H1 (cell line): ENCODE measurements around the gene TMEM236. TPM values are rescaled to one million over a fixed set of nuclear protein-coding genes. Genes with fewer than 3 reads are reported as not detected.

ENCODE experiments used
- CTCF ChIA-PET: fragments of 300-600 bp; sonication (Branson Sonifier 250); formaldehyde crosslinking; loops from one replicate; lab custom pipeline; 2021; ENCODE audit not compliant: partially characterized antibody; lab: Charles Lee
- POLR2A ChIA-PET: fragments of 300-600 bp; sonication (Branson Sonifier 250); formaldehyde crosslinking; loops from one replicate; lab custom pipeline; 2021; ENCODE audit warnings: inconsistent platforms; ENCODE audit not compliant: partially characterized antibody; lab: Charles Lee
- DNase-seq, 2 experiments: peaks; one replicate each; pipeline versions ENCODE4 v3.0.0 to v3.0.0-alpha.2; 2010 to 2022; ENCODE audit warnings: low spot score in 2 of 2, low read depth in 1 of 2, mixed read lengths in 1 of 2
- FAIRE-seq: peaks from 2 replicates; lab custom pipeline; 2011; peaks lifted over from hg19 to GRCh38; lab: Jason Lieb, UNC
- H2AFZ ChIP-seq: 2 replicates; pipeline ENCODE4 v1.8.1; 2012; ENCODE audit warnings: low read length, inconsistent platforms
- H2AK5ac ChIP-seq: 2 replicates; pipeline ENCODE4 v1.6.1; 2013; ENCODE audit warnings: low read depth, low read length
- H2BK120ac ChIP-seq: replicated peaks from 2 replicates; pipeline ENCODE3; 2013; ENCODE audit warnings: low read depth, low read length, inconsistent platforms
- H2BK12ac ChIP-seq: 2 replicates; pipeline ENCODE4 v1.6.1; 2013; ENCODE audit warnings: low read depth, low read length
- H2BK15ac ChIP-seq: 2 replicates; pipeline ENCODE4 v1.6.1; 2013; ENCODE audit warnings: low read length
- H2BK20ac ChIP-seq: 2 replicates; pipeline ENCODE4 v1.6.1; 2013; ENCODE audit warnings: low read length
- H2BK5ac ChIP-seq: 2 replicates; pipeline ENCODE4 v1.6.1; 2013; ENCODE audit warnings: low read depth, low read length
- H3K14ac ChIP-seq: 2 replicates; pipeline ENCODE4 v1.6.1; 2013; ENCODE audit warnings: inconsistent platforms; ENCODE audit not compliant: insufficient read length
- H3K18ac ChIP-seq: 2 replicates; pipeline ENCODE4 v1.6.1; 2013; ENCODE audit warnings: low read length; ENCODE audit errors: extremely low read depth
- H3K23ac ChIP-seq: 2 replicates; pipeline ENCODE4 v1.6.1; 2013; ENCODE audit warnings: inconsistent platforms; ENCODE audit not compliant: insufficient read length
- H3K23me2 ChIP-seq: 2 replicates; pipeline ENCODE4 v1.6.1; 2013; ENCODE audit warnings: low read depth, low read length
- H3K27ac ChIP-seq: 2 replicates; pipeline ENCODE4 v1.6.1; 2011; ENCODE audit warnings: low read depth, low read length, inconsistent platforms
- H3K27me3 ChIP-seq, 4 experiments: replicated peaks in 1 of 4; 1 replicate in 1 of 4; 2 replicates in 3 of 4; pipeline versions ENCODE4 v1.6.1 to v1.8.1; 2011 to 2013; ENCODE audit warnings: low read length in 3 of 4, mild to moderate bottlenecking in 3 of 4, inconsistent platforms in 2 of 4, mixed read lengths in 2 of 4, moderate library complexity in 1 of 4; ENCODE audit not compliant: control insufficient read depth in 3 of 4, insufficient read depth in 3 of 4; ENCODE audit errors: extremely low read depth in 1 of 4
- H3K36me3 ChIP-seq, 4 experiments: 2 replicates each; pipeline versions ENCODE4 v1.6.1 to v1.8.1; 2011 to 2013; ENCODE audit warnings: mild to moderate bottlenecking in 4 of 4, low read length in 3 of 4, moderate library complexity in 2 of 4, control low read depth in 1 of 4, inconsistent platforms in 1 of 4; ENCODE audit not compliant: insufficient read depth in 4 of 4, control insufficient read depth in 2 of 4
- H3K4ac ChIP-seq: replicated peaks from 2 replicates; pipeline ENCODE3; 2013; ENCODE audit warnings: low read length, low read depth, mixed read lengths, inconsistent platforms; ENCODE audit not compliant: insufficient read length
- H3K4me1 ChIP-seq, 4 experiments: replicated peaks in 1 of 4; 1 replicate in 1 of 4; 2 replicates in 3 of 4; pipeline versions ENCODE4 v1.6.1 to v1.8.1; 2011 to 2013; ENCODE audit warnings: low read length in 3 of 4, inconsistent platforms in 2 of 4, mixed read lengths in 1 of 4; ENCODE audit not compliant: insufficient read depth in 4 of 4, control insufficient read depth in 3 of 4
- H3K4me2 ChIP-seq, 2 experiments: 2 replicates each; pipeline versions ENCODE4 v1.6.1 to v1.8.1; 2011 to 2013; ENCODE audit warnings: low read depth in 2 of 2, low read length in 2 of 2, control low read depth in 1 of 2, inconsistent platforms in 1 of 2, mild to moderate bottlenecking in 1 of 2; ENCODE audit not compliant: insufficient read depth in 1 of 2
- H3K4me3 ChIP-seq, 4 experiments: fragments of 200-600, 300-600 bp in 1 of 4; sonication (generic), shearing (Covaris generic), sonication (Bioruptor Twin) in 1 of 4; 2 replicates each; pipeline versions ENCODE4 v1.5.1 to v1.8.1; 2011 to 2016; ENCODE audit warnings: low read length in 4 of 4, low read depth in 3 of 4, control low read depth in 2 of 4, inconsistent platforms in 2 of 4, mild to moderate bottlenecking in 2 of 4, mixed read lengths in 1 of 4, moderate library complexity in 1 of 4; ENCODE audit not compliant: insufficient read depth in 2 of 4; ENCODE audit errors: extremely low read depth in 1 of 4
- H3K56ac ChIP-seq: replicated peaks from 2 replicates; pipeline ENCODE3; 2013; ENCODE audit warnings: low read depth, mild to moderate bottlenecking, mixed read lengths, low read length, inconsistent platforms; ENCODE audit not compliant: insufficient read length
- H3K79me1 ChIP-seq: 2 replicates; pipeline ENCODE4 v1.6.1; 2013; ENCODE audit warnings: low read depth, low read length, control low read depth
- H3K79me2 ChIP-seq, 2 experiments: 2 replicates each; pipeline versions ENCODE4 v1.6.1 to v1.8.1; 2012 to 2013; ENCODE audit warnings: low read length in 2 of 2, mild to moderate bottlenecking in 2 of 2, inconsistent platforms in 1 of 2; ENCODE audit not compliant: insufficient read depth in 2 of 2, control insufficient read depth in 1 of 2
- H3K9ac ChIP-seq, 4 experiments: replicated peaks in 1 of 4; 1 replicate in 1 of 4; 2 replicates in 3 of 4; pipeline versions ENCODE4 v1.6.1 to v1.8.1; 2011 to 2013; ENCODE audit warnings: low read depth in 3 of 4, low read length in 3 of 4, control low read depth in 2 of 4, mild to moderate bottlenecking in 2 of 4, moderate library complexity in 2 of 4, inconsistent platforms in 1 of 4; ENCODE audit errors: extremely low read depth in 1 of 4
- H3K9me3 ChIP-seq, 2 experiments: 2 replicates each; pipeline versions ENCODE4 v1.6.1 to v1.8.1; 2012 to 2013; ENCODE audit warnings: mild to moderate bottlenecking in 2 of 2, moderate library complexity in 2 of 2, control low read depth in 1 of 2, inconsistent platforms in 1 of 2, low read depth in 1 of 2, low read length in 1 of 2, mixed read lengths in 1 of 2; ENCODE audit not compliant: insufficient read depth in 2 of 2
- H4K20me1 ChIP-seq, 2 experiments: replicated peaks in 1 of 2; 2 replicates each; pipeline versions ENCODE3 to v1.8.1; 2011 to 2013; ENCODE audit warnings: inconsistent platforms in 2 of 2, low read length in 2 of 2, mild to moderate bottlenecking in 1 of 2; ENCODE audit not compliant: insufficient read depth in 2 of 2, control insufficient read depth in 1 of 2
- H4K5ac ChIP-seq: 2 replicates; pipeline ENCODE4 v1.6.1; 2013; ENCODE audit warnings: low read length, low read depth, mixed read lengths, inconsistent platforms; ENCODE audit not compliant: insufficient read length
- H4K8ac ChIP-seq: 2 replicates; pipeline ENCODE4 v1.8.0; 2013; ENCODE audit warnings: mild to moderate bottlenecking, moderate library complexity, low read length, inconsistent platforms; ENCODE audit not compliant: insufficient read depth; ENCODE audit errors: extremely low read depth
- H4K91ac ChIP-seq: replicated peaks from 2 replicates; pipeline ENCODE3; 2013; ENCODE audit warnings: low read length, mixed read lengths, inconsistent platforms; ENCODE audit not compliant: insufficient read length
- CBX8 ChIP-seq: fragments of 300-800, 300-1000 bp; sonication (generic); IDR thresholded peaks from 2 replicates; pipeline ENCODE4 v1.7.1; 2016; ENCODE audit warnings: low read depth, low read length, borderline replicate concordance
- CREB1 ChIP-seq: IDR thresholded peaks from 2 replicates; pipeline ENCODE4 v1.6.1; 2012; ENCODE audit warnings: inconsistent platforms
- EP300 ChIP-seq, 2 experiments: IDR thresholded peaks; 1 replicate in 1 of 2; 2 replicates in 1 of 2; pipeline ENCODE4 v1.6.1; 2011 to 2012; ENCODE audit warnings: low read depth in 2 of 2, low read length in 2 of 2, mild to moderate bottlenecking in 2 of 2, borderline replicate concordance in 1 of 2, inconsistent platforms in 1 of 2, moderate library complexity in 1 of 2
- JUN ChIP-seq: IDR thresholded peaks from 2 replicates; pipeline ENCODE4 v1.6.1; 2011; ENCODE audit warnings: low read depth, mild to moderate bottlenecking, improper control_type of control experiment, low read length
- NANOG ChIP-seq: IDR thresholded peaks from 2 replicates; pipeline ENCODE4 v1.6.1; 2011; ENCODE audit warnings: low read length, low read depth, mild to moderate bottlenecking, inconsistent platforms; ENCODE audit not compliant: insufficient read depth, poor library complexity, severe bottlenecking
- POU5F1 ChIP-seq: IDR thresholded peaks from 2 replicates; pipeline ENCODE4 v1.6.1; 2011; ENCODE audit warnings: low read depth, mild to moderate bottlenecking, low read length, moderate library complexity
- RNF2 ChIP-seq: fragments of 200-900, 300-1000 bp; sonication (generic); IDR thresholded peaks from 2 replicates; pipeline ENCODE4 v1.7.1; 2016; ENCODE audit warnings: borderline replicate concordance, low read depth, mild to moderate bottlenecking, antibody characterized with exemption, low read length; ENCODE audit not compliant: poor library complexity, severe bottlenecking; ENCODE audit errors: missing control alignments
- RXRA ChIP-seq: IDR thresholded peaks from 2 replicates; pipeline ENCODE4 v1.6.1; 2011; ENCODE audit warnings: low read depth, mild to moderate bottlenecking, low read length, moderate library complexity; ENCODE audit not compliant: insufficient read depth
- SP4 ChIP-seq: IDR thresholded peaks from 2 replicates; pipeline ENCODE4 v1.6.1; 2012; ENCODE audit warnings: low read length, inconsistent platforms
- SUZ12 ChIP-seq: fragments of 200-600 bp; sonication (generic); IDR thresholded peaks from 2 replicates; pipeline ENCODE4 v1.6.1; 2012; ENCODE audit warnings: mild to moderate bottlenecking, inconsistent platforms, low read length, moderate library complexity, mixed read lengths
- TAF1 ChIP-seq: IDR thresholded peaks from 2 replicates; pipeline ENCODE4 v1.6.1; 2011; ENCODE audit warnings: mild to moderate bottlenecking, low read depth, low read length
- TAF7 ChIP-seq: optimal IDR thresholded peaks from 2 replicates; pipeline ENCODE3; 2011; ENCODE audit warnings: low read depth, mild to moderate bottlenecking, inconsistent platforms, low read length, moderate library complexity, borderline replicate concordance
- WGBS, 2 experiments: shearing (Covaris generic) in 1 of 2; methylation state at CpG; one replicate each; pipeline versions ENCODE4 v1.1.6 to v1.1.7; 2013 to 2015; ENCODE audit warnings: low lambda C conversion rate in 2 of 2, mixed read lengths in 2 of 2, inconsistent platforms in 1 of 2, low coverage in 1 of 2, missing lambda C conversion rate in 1 of 2; ENCODE audit not compliant: insufficient replicate concordance in 2 of 2, insufficient coverage in 1 of 2, insufficient read length in 1 of 2; ENCODE audit errors: extremely low coverage in 1 of 2, missing lambda C conversion rate in 1 of 2; 5-methylcytosine and 5-hydroxymethylcytosine counted together
- polyA plus RNA-seq, 7 experiments: library from polyadenylated mRNA; depleted of rRNA in 3 of 7; stranded (reverse) in 5 of 7; unstranded in 2 of 7; fragments of >200 nt in 5 of 7; fragments of 200-250 nt in 2 of 7; gene quantifications; 1 replicate in 5 of 7; 2 replicates in 1 of 7; 4 replicates in 1 of 7; pipeline versions ENCODE4 v1.2.1 to v1.2.3, GENCODE V29; 2011 to 2013; ENCODE audit warnings: missing spikeins in 2 of 7, mixed read lengths in 2 of 7
- total RNA-seq: library from RNA; stranded (reverse); fragmentation: NEBNext Ultra II Directional; extraction: Animal tissue kit (Norgen Biotek cat#: 25700); gene quantifications from 2 replicates; pipeline ENCODE4 v1.2.1, GENCODE V29; 2021
- TF ChIP-seq, protein P1 (sequence below): IDR thresholded peaks from 2 replicates; pipeline ENCODE4 v1.6.1; 2012; ENCODE audit warnings: inconsistent platforms

TMEM236 gene
- total and polyA plus RNA-seq, 2 of the 8 experiments (the other 6 are each of a cell fraction or from before 2014, with no cell fraction given), result 0.02 to 0.07 TPM

GRCh38 chr10:17764142-17764541, 12.1 kb downstream of the TMEM236 start:
- Histone ChIP-seq H3K23me2 (no peaks in the 10 kb centered on the region), H3K4ac (no peak overlapping the region), H4K20me1 (peaks cover 0 to 2% of the 10 kb centered on the region in 2 experiments), H3K27ac (no peak overlapping the region), H2BK12ac (no peak overlapping the region), H3K56ac (no peak overlapping the region), H2BK5ac (no peak overlapping the region), H3K4me1 (peaks cover 0 to 4% (median 3%) of the 10 kb centered on the region in 4 experiments; a peak in 2 of 7 replicates), H3K27me3 (peaks cover 31 to 45% (median 38%) of the 10 kb centered on the region in 4 experiments), H3K79me2 (no peaks in the 10 kb centered on the region), H2BK20ac (no peak overlapping the region), H3K18ac (no peak overlapping the region), H2BK15ac (no peak overlapping the region), H3K14ac (no peak overlapping the region), H4K5ac (no peak overlapping the region), H3K4me3 (no peak overlapping the region), H3K9me3 (peaks cover 0 to 5% of the 10 kb centered on the region in 2 experiments; a peak in 1 of 4 replicates), H2BK120ac (no peak overlapping the region), H2AFZ (no peak overlapping the region), H4K8ac (no peak overlapping the region), H4K91ac (no peak overlapping the region), H3K9ac (no peak overlapping the region), H3K79me1 (no peaks in the 10 kb centered on the region), H3K23ac (no peak overlapping the region), H2AK5ac (no peak overlapping the region), H3K36me3 (no peaks in the 10 kb centered on the region), H3K4me2 (0 out of 4 replicates have a peak overlapping the region, but pooled peaks of 1 of the 2 experiments have one; percentile 0)
- DNase-seq (no peak), FAIRE-seq (peak; percentile 81)
- WGBS, 2 experiments, result 14% methylated on average over 4 of the region's 4 CpGs; no CpG with 5 or more reads in 1 of the 2 experiments
- CTCF ChIA-PET, result interaction anchor here (0.7 to 1.6 kb wide), 4 partner anchors 11 to 23 kb away, joined by 3 to 4 read pairs (median 4); no protein-coding TSS in a partner anchor
- POLR2A ChIA-PET, result no interaction called here
- peak in 1 of 2 experiments; percentile 9; a peak in 1 of 3 replicates for TF ChIP-seq EP300 (IDR thresholded peaks at IDR 0.05; ENCODE audit: borderline replicate concordance in 1 of 2, low read depth in 2 of 2, low read length in 2 of 2)
- TF ChIP-seq, protein P1, sequence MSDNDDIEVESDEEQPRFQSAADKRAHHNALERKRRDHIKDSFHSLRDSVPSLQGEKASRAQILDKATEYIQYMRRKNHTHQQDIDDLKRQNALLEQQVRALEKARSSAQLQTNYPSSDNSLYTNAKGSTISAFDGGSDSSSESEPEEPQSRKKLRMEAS, result no peak
- TF ChIP-seq SUZ12, result no peak
- TF ChIP-seq NANOG, result peak; percentile 62
- TF ChIP-seq RXRA, result no peak
- no peak for TF ChIP-seq JUN
- TF ChIP-seq CREB1, result no peak
- TF ChIP-seq SP4, result no peak
- no peak for TF ChIP-seq TAF1
- TF ChIP-seq CBX8, result no peak
- TF ChIP-seq POU5F1, result peak; percentile 60; the same call in 1 of the 2 replicates
- TF ChIP-seq RNF2, result no peak
- TF ChIP-seq TAF7, result no peak
